GM12801 (cell line): ENCODE data around the gene ZBTB25.

Experiments used
- CTCF ChIP-seq: IDR thresholded peaks from one replicate; pipeline ENCODE4 v1.5.1; 2011; ENCODE audit warnings: control low read depth; ENCODE audit not compliant: insufficient read length; ENCODE audit errors: extremely low read depth

ZBTB25 gene

GRCh38 chr14:64509036-64509435, 5.4 kb upstream of the ZBTB25 start:
- TF ChIP-seq CTCF, result no peak

DNA sequence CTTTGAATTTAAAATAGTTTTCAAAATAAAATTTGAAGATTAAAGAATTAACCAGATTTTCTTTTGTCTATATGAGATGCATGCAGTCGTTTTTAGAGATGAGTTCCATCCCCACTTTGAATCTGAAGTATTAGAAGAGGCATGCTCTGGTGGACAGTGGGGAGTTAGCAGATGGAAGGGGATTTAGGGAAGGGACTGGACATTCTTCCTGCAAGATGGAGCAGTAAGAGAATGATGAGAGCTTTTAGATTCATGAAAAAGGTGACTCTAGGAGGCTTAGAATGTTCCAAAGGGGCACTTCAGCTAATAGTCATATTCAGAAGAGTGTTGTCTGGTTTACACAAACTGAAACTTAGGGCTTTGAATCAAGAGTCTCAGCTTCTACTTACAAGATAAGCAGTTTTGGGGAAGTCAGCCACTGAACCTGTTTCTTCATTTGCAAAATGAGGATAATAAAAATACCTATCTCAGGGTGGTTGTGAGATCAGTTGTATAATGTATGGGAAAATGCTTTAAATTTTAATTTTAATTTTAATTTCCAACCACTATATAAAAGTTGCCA, 4.7 kb upstream of the ZBTB25 start:
- TF ChIP-seq CTCF, result no peak

DNA sequence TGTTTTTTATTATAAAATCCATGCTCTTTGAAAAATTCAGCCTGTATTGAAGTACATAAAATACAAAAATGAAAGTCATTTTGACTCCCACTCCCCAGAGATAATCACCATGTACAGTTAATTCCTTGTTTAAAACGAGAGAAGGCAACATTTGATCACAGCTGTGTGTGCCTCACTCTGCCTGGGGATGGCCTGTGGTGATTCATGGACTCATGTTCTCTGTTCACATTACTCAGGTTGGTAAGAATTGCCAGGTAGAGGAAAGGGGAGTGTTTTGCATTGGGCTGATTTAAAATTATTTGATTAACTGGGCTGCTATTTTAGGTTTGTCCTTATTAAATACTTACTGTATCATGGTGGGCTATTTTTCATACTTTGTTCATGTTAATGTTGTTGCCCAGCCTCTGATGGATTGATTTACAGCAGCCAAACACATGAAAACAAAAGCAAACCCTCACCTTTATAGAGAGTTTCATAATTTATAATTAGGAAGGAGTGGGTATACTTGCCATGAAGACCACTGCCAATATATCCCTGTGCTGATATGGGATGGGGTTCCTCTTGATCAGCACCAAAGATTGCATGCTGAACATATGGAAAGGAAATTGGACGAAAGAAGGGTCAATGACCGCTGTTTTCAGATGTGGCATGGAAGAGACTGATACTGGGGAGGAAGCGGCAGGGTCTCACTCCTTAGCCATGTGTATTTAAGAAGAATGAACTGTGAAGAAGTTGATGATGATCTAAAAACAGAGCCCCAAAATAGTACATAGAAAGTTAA, 3.9 kb upstream of the ZBTB25 start:
- TF ChIP-seq CTCF, result no peak

DNA sequence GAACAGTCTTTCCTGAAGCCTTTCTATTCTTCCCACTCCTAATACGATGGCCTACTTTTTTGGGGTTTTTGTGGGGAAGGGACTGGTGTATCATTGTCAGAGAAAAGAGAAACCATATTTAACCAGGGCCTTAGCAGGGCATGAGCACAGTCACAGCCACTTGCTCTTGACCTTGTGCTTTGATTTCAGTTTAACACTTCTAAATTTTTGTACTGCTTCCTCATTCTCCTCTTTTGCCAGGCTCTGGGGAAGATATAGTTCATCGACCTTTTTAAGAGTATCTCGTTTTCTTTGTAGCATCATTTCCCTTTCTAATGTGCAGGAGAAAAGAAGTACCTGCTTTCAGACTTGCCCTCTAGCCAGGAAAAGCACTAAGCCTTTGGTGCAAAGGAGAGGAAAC, 3.1 kb upstream of the ZBTB25 start:
- TF ChIP-seq CTCF, result no peak

- TF ChIP-seq CTCF, result no peak
Measured at GRCh38 chr14:64504897-64505794, 1.5 kb upstream of the ZBTB25 start.

DNA sequence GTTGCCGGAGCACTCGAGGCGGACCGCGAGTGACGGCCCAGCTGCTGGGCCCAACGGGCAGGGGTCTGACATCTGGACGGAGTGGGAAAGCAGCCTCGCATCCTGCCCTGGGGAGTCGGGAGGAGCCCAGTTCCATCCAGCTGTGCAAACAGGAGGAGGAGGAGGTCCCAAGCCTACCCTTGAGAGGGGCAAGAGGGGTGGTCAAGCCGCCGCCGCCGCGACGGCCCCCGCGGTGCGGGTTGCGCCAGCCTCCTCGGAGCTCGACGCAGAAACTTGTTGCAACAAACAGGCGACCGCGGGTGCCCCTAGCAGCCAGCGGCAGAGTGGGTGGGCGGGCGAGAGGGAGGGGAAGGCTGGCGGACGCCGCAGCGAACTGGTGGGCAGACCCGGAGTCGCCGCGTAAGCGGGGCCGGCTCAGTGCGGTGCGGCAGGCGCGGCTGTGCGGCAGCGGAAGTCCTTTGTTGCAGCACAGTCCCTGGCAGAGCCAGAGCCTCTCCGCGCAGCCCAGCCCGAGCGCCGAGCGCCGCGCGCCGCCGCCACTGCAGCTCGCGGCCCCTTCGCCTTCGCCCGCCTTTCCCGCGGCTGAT, 765 bp upstream of the ZBTB25 start, which contains the start of gene ZBTB1:
Gene ZBTB1, plus strand, starts transcription at position 461 of the 587 bp plus-strand sequence. CDS start 16,735 bp downstream, outside the sequence.
- TF ChIP-seq CTCF, result no peak

- TF ChIP-seq CTCF, result no peak
Measured at GRCh38 chr14:64502887-64503433, 678 bp downstream of the ZBTB25 start.
